Endothelial cell (in vitro differentiated cells): Measurements from ENCODE around the gene DNAJC8. TPM values are rescaled to one million over a fixed set of nuclear protein-coding genes. Genes with fewer than 3 reads are reported as not detected.

Source experiments
- DNase-seq: peaks from one replicate; pipeline ENCODE4 v3.0.0; 2021; ENCODE audit warnings: low spot score
- H3K27ac Mint-ChIP-seq: one replicate; pipeline ENCODE4 v1.8.0; 2021; ENCODE audit warnings: mixed read lengths, inconsistent platforms; ENCODE audit not compliant: unreplicated experiment
- H3K27me3 Mint-ChIP-seq: one replicate; pipeline ENCODE4 v1.8.0; 2021; ENCODE audit warnings: mild to moderate bottlenecking, moderate library complexity, mixed read lengths, inconsistent platforms; ENCODE audit not compliant: unreplicated experiment
- H3K36me3 Mint-ChIP-seq: one replicate; pipeline ENCODE4 v1.8.0; 2021; ENCODE audit warnings: mild to moderate bottlenecking, low read depth, mixed read lengths, inconsistent platforms; ENCODE audit not compliant: unreplicated experiment
- H3K4me1 Mint-ChIP-seq: one replicate; pipeline ENCODE4 v1.8.0; 2021; ENCODE audit warnings: mild to moderate bottlenecking, mixed read lengths, inconsistent platforms; ENCODE audit not compliant: unreplicated experiment
- H3K4me3 Mint-ChIP-seq: one replicate; pipeline ENCODE4 v1.8.0; 2021; ENCODE audit warnings: mild to moderate bottlenecking, mixed read lengths, inconsistent platforms; ENCODE audit not compliant: unreplicated experiment
- H3K9me3 Mint-ChIP-seq: one replicate; pipeline ENCODE4 v1.8.0; 2021; ENCODE audit warnings: mixed read lengths, inconsistent platforms; ENCODE audit not compliant: unreplicated experiment
- total RNA-seq: library from RNA; stranded (reverse); fragmentation: NEBNext Ultra II Directional; extraction: Animal tissue kit (Norgen Biotek cat#: 25700); gene quantifications from one replicate; pipeline ENCODE4 v1.2.1, GENCODE V29; 2021; ENCODE audit not compliant: unreplicated experiment
- TF ChIP-seq, protein P1 (sequence below): fragments of 200-600 bp; sonication (generic); IDR thresholded peaks from one replicate; pipeline ENCODE4 v1.5.0; 2021; ENCODE audit warnings: antibody characterized with exemption; ENCODE audit not compliant: unreplicated experiment

DNAJC8 gene
- total RNA-seq, 1 donor from 2014 or later: 99.0 TPM

DNA sequence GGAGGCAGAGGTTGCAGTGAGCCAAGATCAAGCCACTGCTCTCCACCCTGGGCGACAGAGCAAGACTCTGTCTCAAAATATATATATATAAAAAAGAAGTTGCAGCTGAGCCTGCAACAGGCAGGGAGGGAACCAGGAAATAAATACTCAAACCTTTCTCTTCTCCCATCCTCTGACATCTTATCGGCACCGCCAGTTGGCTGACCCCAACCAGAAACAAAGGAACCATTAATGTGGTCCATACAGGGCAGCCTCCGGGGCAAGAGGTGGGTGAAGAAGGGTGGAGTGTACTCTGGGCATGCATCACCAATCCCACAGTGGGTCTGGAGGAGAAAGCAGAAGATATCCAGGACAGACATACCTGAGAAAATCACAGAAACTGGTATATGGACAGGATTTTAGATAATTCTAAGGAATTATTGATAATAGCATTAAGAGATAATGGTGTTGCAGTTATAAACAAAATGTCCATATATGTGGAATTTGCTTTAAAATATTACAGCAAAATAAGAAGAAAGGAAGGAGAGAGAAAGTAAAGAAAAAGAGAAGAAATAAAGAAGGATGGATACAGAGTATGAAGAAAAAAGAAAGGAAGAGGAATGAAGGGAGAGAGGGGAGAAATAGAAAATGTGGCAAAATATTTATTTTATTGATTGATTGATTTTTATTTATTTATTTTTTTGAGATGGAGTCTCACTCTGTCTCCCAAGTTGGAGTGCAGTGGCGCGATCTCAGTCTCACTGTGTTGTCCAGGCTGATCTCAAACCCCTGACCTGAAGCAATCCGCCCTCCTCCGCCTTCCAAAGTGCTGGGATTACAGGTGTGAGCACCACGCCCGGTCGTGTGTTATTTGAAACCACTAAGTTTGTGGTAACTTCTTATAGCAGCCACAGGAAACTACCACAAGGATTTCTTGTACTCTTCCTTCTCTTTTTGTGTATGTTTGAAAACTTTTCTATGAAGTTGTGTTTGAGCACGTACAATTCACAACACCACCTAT, 52.2 kb downstream of the DNAJC8 start:
- Mint-ChIP-seq H3K36me3 (no peaks in the 10 kb centered on the region), H3K9me3 (no peaks in the 10 kb centered on the region), H3K4me3 (no peak overlapping the region), H3K4me1 (no peaks in the 10 kb centered on the region), H3K27me3 (no peaks in the 10 kb centered on the region), H3K27ac (no peak overlapping the region)
- TF ChIP-seq, protein P1, sequence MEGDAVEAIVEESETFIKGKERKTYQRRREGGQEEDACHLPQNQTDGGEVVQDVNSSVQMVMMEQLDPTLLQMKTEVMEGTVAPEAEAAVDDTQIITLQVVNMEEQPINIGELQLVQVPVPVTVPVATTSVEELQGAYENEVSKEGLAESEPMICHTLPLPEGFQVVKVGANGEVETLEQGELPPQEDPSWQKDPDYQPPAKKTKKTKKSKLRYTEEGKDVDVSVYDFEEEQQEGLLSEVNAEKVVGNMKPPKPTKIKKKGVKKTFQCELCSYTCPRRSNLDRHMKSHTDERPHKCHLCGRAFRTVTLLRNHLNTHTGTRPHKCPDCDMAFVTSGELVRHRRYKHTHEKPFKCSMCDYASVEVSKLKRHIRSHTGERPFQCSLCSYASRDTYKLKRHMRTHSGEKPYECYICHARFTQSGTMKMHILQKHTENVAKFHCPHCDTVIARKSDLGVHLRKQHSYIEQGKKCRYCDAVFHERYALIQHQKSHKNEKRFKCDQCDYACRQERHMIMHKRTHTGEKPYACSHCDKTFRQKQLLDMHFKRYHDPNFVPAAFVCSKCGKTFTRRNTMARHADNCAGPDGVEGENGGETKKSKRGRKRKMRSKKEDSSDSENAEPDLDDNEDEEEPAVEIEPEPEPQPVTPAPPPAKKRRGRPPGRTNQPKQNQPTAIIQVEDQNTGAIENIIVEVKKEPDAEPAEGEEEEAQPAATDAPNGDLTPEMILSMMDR: no peak
- no peak for DNase-seq

- no peak overlapping the region for H3K4me3 Mint-ChIP-seq
- no peaks in the 10 kb centered on the region for H3K36me3 Mint-ChIP-seq
- no peak overlapping the region for H3K27ac Mint-ChIP-seq
These were observed 53.9 kb downstream of the DNAJC8 start for GRCh38 chr1:28178690-28179485.

DNA sequence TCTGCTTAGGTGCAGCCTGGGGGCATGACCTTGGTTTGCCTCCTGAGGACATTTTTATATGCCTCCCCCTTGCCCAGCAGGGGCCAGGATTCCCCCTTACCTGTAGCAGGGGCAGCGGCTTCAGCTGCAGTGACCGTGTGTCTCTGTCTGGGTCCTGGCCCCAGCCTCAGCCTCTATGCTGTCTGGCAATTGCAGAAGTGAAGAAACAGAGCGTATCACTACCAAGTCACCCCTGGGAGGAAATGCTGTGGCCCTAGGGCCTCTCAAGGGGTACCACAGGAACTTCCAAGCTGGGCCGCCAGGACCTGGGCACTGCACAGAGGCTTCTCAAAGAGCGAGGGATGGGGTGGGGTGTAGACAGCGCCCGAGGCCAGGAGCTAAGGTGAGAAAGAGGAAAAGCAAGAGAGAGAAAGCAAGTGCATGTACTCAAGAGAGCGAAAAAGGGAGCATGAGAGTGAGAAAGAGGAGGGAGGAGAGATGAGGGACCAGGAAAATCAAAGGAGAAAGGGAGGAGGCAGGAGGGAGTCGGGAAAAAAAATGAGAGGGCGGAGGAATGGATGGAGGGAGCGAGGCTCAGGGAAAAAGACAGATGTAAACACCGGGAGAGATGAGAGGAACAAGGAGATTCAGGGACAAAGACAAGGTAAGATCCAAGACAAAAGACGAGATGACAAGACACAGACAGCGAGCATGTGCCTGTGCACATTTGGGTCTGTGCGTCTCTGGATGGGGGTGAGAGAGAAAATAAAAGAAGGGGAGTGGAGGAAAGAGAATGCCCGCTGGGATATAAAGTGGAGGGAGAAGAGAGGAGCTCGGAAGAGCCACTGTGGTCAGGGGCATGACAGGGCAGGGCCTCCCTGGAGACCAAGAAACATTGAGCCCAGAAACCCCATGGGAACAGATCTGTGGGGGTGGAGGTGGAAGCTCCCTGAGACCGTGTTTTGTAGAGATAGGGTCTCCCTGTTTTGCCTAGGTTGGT, 56.0 kb downstream of the DNAJC8 start, which contains the start of gene PTAFR:
TSS of gene PTAFR (minus strand) at position 199 of the 979 bp plus-strand sequence. CDS start 25,669 bp downstream, outside the sequence.
- Mint-ChIP-seq H3K27me3 (peaks cover 3% of the 10 kb centered on the region), H3K4me3 (no peak within 1 kb of the TSS), H3K9me3 (no peaks in the 10 kb centered on the region), H3K27ac (peak within 1 kb of the TSS; percentile 3), H3K4me1 (peaks cover 8% of the 10 kb centered on the region), H3K36me3 (no peaks in the 10 kb centered on the region)
- no peak for DNase-seq
- TF ChIP-seq, protein P1: no peak

More at GRCh38 chr1:28178690-28179485, 53.9 kb downstream of the DNAJC8 start:
- TF ChIP-seq, protein P1: no peak
- Mint-ChIP-seq H3K9me3 (no peaks in the 10 kb centered on the region), H3K27me3 (no peaks in the 10 kb centered on the region), H3K4me1 (peaks cover under 1% of the 10 kb centered on the region)
- DNase-seq: no peak

- TF ChIP-seq, protein P1: no peak
- Mint-ChIP-seq H3K9me3 (no peaks in the 10 kb centered on the region), H3K36me3 (no peaks in the 10 kb centered on the region), H3K4me1 (peaks cover 8% of the 10 kb centered on the region), H3K27me3 (peaks cover 3% of the 10 kb centered on the region), H3K27ac (no peak overlapping the region), H3K4me3 (no peak overlapping the region)
- no peak for DNase-seq
These were observed 56.8 kb downstream of the DNAJC8 start for GRCh38 chr1:28175955-28176485.
